ENCODE measurements around the gene GZMB.
"Not testable (repeated sequence)": the region's sequence is repeated elsewhere in the genome, so short reads cannot be mapped to it uniquely, and the experiment has no call there.

GZMB gene

GRCh38 chr14:24630872-24631477 lies 3.0 kb downstream of the GZMB start:
- DNase-seq = no peak

DNA sequence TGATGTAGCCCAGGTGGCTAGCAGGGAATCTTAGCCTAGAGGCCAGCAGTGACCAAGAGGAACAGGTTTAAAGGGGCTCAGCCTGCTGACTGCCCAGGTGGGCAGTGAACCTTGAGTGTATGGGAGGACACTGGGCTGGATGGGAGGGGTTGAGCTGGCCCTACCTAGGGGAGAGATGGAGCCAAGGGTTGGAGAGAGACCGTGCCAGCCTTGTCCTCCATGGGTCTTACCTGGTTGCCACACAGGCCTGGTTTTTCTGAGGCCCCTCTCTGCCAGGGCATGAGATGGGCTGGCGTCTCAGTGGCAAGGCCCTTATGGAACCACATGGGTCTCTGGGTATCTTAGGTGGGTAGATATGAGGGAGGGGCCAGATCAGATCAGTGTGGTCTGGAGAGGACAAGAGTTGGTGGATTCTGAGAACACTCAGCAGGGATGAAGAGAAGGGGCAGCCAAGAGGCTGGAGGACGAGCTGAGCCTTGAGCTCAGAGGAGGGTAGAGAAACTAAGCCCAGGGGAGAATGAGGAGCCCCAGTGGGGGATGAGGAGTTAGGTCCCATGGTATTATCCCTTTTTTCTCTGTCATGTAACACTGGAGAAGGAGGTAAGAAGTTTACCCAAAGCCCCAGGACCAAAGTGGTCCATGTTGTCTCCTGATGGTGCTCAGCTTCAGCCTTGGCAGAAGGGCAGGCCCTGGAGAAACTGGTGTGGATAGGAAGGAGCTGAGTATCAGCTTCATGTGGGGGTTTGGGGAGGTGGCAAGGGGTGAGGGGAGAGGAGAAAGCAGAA lies 3.7 kb downstream of the GZMB start:
- DNase-seq = no peak

- no peak for DNase-seq
Measured at GRCh38 chr14:24629521-24629920, 4.5 kb downstream of the GZMB start.

DNA sequence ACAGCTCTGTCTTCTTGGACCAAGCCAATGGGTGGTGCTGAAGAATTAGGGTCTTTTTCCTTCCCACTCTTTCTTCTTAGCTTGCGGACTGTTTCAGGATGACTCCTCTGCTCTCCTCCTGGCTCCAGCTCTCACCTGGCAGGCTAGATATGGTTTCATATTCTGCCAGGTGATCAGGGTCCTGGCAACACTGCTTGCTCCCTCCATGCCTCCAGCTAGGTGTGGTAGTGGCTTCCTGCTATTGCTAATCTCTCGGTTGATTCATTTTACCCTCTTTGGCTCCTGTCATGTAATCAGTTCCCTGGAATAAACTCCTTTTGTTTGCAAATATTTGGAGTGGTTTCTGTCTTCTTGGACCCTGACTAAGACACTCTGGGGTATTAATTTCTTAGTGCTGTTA lies 20.2 kb downstream of the GZMB start:
- no peak for DNase-seq

GRCh38 chr14:24613241-24613640 lies 20.7 kb downstream of the GZMB start:
- DNase-seq = no peak

- DNase-seq = no peak
Measured at GRCh38 chr14:24612196-24612595, 21.8 kb downstream of the GZMB start.

GRCh38 chr14:24609655-24610344 lies 24.2 kb downstream of the GZMB start, which contains the start of gene GZMH:
GZMH (minus strand) TSS chr14:24609685; CDS start chr14:24609613, 72 bp downstream.
- DNase-seq = no peak

- DNase-seq = no peak
Measured at GRCh38 chr14:24607635-24608514, 26.1 kb downstream of the GZMB start.

DNA sequence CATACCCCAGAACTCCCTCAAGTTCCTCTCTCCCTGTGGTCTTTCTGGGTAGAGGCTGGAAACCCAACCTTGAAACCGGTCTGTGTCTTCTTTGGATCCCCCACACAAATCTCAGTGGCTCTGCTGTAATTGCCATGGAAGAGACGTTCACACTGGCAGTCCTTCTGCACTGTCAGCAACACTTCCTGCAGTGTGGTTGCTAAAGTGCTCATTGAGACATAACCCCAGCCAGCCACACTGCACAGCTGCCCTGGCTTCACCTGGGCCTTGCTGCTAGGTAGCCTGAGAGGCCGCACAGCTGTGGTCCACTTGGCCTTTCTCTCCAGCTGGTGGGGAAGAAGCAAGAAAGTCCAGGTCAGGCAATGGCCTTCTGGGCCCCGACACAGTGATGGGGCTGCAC lies 26.9 kb downstream of the GZMB start:
- no peak for DNase-seq

DNA sequence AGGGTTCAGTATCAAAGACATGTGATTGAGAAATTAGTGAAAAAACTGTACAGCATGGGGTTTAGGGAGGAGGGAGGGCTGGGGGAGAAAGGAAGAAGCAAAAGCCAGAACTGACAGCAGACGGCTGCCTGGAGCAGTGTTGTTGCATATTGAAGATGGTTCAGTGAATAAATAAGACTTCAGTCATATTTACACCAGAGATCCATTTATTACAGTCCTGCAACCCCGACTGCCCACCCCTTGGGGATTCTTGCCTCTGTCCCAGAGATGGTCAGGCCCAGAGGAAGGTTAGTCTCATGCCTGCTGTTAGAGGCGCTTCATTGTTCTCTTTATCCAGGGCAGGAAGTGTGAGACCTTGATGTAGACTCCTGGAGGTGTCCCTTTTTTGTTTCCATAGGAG lies 27.7 kb downstream of the GZMB start:
- no peak for DNase-seq

GRCh38 chr14:24605435-24606190 lies 28.4 kb downstream of the GZMB start:
- DNase-seq = no peak

- no peak for DNase-seq
Measured at GRCh38 chr14:24597403-24597802, 36.6 kb downstream of the GZMB start.

GRCh38 chr14:24595073-24595808 lies 38.7 kb downstream of the GZMB start:
- no peak for DNase-seq

DNA sequence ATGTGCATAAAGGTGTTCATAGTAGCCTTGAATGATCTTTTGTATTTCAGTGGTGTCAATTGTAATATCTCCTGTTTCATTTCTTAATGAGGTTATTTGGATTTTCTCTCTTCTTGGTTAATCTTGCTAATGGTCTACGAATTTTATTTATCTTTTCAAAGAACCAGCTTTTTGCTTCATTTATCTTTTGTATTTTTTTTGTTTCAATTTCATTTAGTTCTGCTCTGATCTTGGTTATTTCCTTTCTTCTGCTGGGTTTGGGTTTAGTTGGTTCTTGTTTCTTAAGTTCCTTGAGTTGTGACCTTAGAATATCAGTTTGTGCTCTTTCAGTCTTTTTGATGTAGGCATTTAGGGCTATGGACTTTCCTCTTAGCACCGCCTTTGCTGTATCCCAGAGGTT lies 43.0 kb downstream of the GZMB start:
- not testable (repeated sequence) for DNase-seq

- DNase-seq = not testable (repeated sequence)
Measured at GRCh38 chr14:24584402-24584801, 49.6 kb downstream of the GZMB start.
